HepG2 (cell line): ENCODE results near the gene MCC. TPM values are rescaled to one million over a fixed set of nuclear protein-coding genes. Genes with fewer than 3 reads are reported as not detected.

Experiments
- CEBPG ChIP-seq: IDR thresholded peaks from 2 replicates; pipeline ENCODE4 v1.6.1; 2016
- ERF ChIP-seq: IDR thresholded peaks from 2 replicates; pipeline ENCODE4 v1.6.1; 2018; ENCODE audit warnings: missing biosample characterization, missing genetic modification reagents
- FLYWCH1 ChIP-seq: sonication (generic); formaldehyde crosslinking; IDR thresholded peaks from 2 replicates; pipeline ENCODE4 v1.8.1; 2023; ENCODE audit warnings: mild to moderate bottlenecking, missing genetic modification reagents
- GRHL1 ChIP-seq: sonication (generic); formaldehyde crosslinking; conservative IDR thresholded peaks from 2 replicates; pipeline ENCODE4 v1.8.0; 2022; ENCODE audit warnings: missing genetic modification reagents
- HNF1B ChIP-seq: sonication (generic); formaldehyde crosslinking; IDR thresholded peaks from 2 replicates; pipeline ENCODE4 v1.5.1; 2020; ENCODE audit warnings: mild to moderate bottlenecking, moderate library complexity, missing genetic modification reagents
- IRF2 ChIP-seq: IDR thresholded peaks from 2 replicates; pipeline ENCODE4 v1.6.1; 2018; ENCODE audit warnings: missing genetic modification reagents, missing compliant biosample characterization
- KDM4B ChIP-seq: sonication (generic); formaldehyde crosslinking; IDR thresholded peaks from 2 replicates; pipeline ENCODE4 v1.4.0; 2020; ENCODE audit warnings: missing genetic modification reagents
- MIXL1 ChIP-seq: IDR thresholded peaks from 2 replicates; pipeline ENCODE4 v1.6.1; 2016
- NFKBIZ ChIP-seq: IDR thresholded peaks from 2 replicates; pipeline ENCODE4 v1.6.1; 2018; ENCODE audit warnings: missing genetic modification reagents, missing compliant biosample characterization
- NFYB ChIP-seq: sonication (generic); formaldehyde crosslinking; IDR thresholded peaks from 2 replicates; pipeline ENCODE4 v1.4.0; 2020; ENCODE audit warnings: missing genetic modification reagents
- NONO ChIP-seq, 2 experiments: fragments of 450-650 bp in 1 of 2; sonication (generic) in 1 of 2; formaldehyde crosslinking in 1 of 2; IDR thresholded peaks in 1 of 2; conservative IDR thresholded peaks in 1 of 2; 2 replicates each; pipeline versions ENCODE4 v1.6.1 to v1.8.0; 2017 to 2022; ENCODE audit warnings: mild to moderate bottlenecking in 1 of 2, missing genetic modification reagents in 1 of 2, moderate library complexity in 1 of 2
- POLR2G ChIP-seq: fragments of 200-400 bp; formaldehyde crosslinking; IDR thresholded peaks from 2 replicates; pipeline ENCODE4 v1.6.1; 2018; ENCODE audit warnings: mild to moderate bottlenecking, low read depth, low read length, moderate library complexity
- YY1 ChIP-seq: IDR thresholded peaks from 2 replicates; pipeline ENCODE4 v1.6.1; 2011; ENCODE audit warnings: low read length, low read depth, moderate library complexity, mild to moderate bottlenecking; ENCODE audit not compliant: insufficient read depth, insufficient replicate concordance
- ZNF121 ChIP-seq: sonication (generic); formaldehyde crosslinking; IDR thresholded peaks from 2 replicates; pipeline ENCODE4 v1.5.0; 2020; ENCODE audit warnings: mild to moderate bottlenecking, missing genetic modification reagents
- ZNF407 ChIP-seq: sonication (generic); formaldehyde crosslinking; IDR thresholded peaks from one replicate; pipeline ENCODE4 v1.5.1; 2020; ENCODE audit warnings: mild to moderate bottlenecking, missing genetic modification reagents; ENCODE audit errors: not compliant biosample characterization
- ZNF430 ChIP-seq: sonication (generic); formaldehyde crosslinking; IDR thresholded peaks from 2 replicates; pipeline ENCODE4 v1.9.0; 2021; ENCODE audit warnings: mild to moderate bottlenecking, missing genetic modification reagents
- ZNF558 ChIP-seq: sonication (generic); formaldehyde crosslinking; IDR thresholded peaks from 2 replicates; pipeline ENCODE4 v1.9.0; 2022; ENCODE audit warnings: mild to moderate bottlenecking, missing genetic modification reagents, borderline replicate concordance
- ZSCAN21 ChIP-seq: sonication (generic); formaldehyde crosslinking; IDR thresholded peaks from 2 replicates; pipeline ENCODE4 v1.8.0; 2022; ENCODE audit warnings: mild to moderate bottlenecking, missing genetic modification reagents, moderate library complexity, borderline replicate concordance
- polyA plus RNA-seq, 8 experiments: library from polyadenylated mRNA; depleted of rRNA in 3 of 8; stranded (reverse) in 7 of 8; unstranded in 1 of 8; fragments of >200 nt; fragmentation: Illumina TruSeq in 4 of 8; extraction: Trizol in 4 of 8; gene quantifications; 2 replicates each; pipeline versions ENCODE4 v1.2.1 to v1.2.3, GENCODE V29; 2011 to 2016; ENCODE audit warnings: low read depth in 4 of 8, missing spikeins in 1 of 8, mixed read lengths in 1 of 8; ENCODE audit not compliant: insufficient read depth in 1 of 8
- total RNA-seq, 5 experiments: library from RNA; depleted of rRNA; stranded (reverse); fragments of >200 nt; fragmentation: Illumina TruSeq; extraction: Trizol; gene quantifications; 2 replicates each; pipeline ENCODE4 v1.2.3, GENCODE V29; 2016; ENCODE audit warnings: low read depth in 1 of 5

MCC gene
- total and polyA plus RNA-seq, 2 of the 13 experiments (the other 11 are each of a cell fraction or from before 2014, with no cell fraction given): 0.55 to 2.4 TPM

- TF ChIP-seq ERF (CRISPR knock-in tag) (peak; percentile 70), ZNF407 (CRISPR knock-in tag) (peak; percentile 80), ZSCAN21 (CRISPR knock-in tag) (no peak), ZNF121 (CRISPR knock-in tag) (no peak), NFYB (CRISPR knock-in tag) (peak; percentile 96), NFKBIZ (CRISPR knock-in tag) (no peak), POLR2G (peak; percentile 82), IRF2 (peak; percentile 75; the same call in 1 of the 2 replicates), FLYWCH1 (CRISPR knock-in tag) (no peak), ZNF558 (CRISPR knock-in tag) (0 out of 2 replicates have a peak, but pooled peaks have one; percentile 69), KDM4B (no peak), NONO (IDR thresholded peaks at IDR 0.05) (no peak), NONO (CRISPR knock-in tag; conservative IDR thresholded peaks at IDR 0.05) (peak; percentile 53; the same call in 1 of the 2 replicates), GRHL1 (CRISPR knock-in tag) (no peak), CEBPG (CRISPR knock-in tag) (no peak), ZNF430 (CRISPR knock-in tag) (peak; percentile 83), MIXL1 (peak; percentile 31; the same call in 1 of the 2 replicates), HNF1B (CRISPR knock-in tag) (peak; percentile 14), YY1 (peak; percentile 7)
Observed at GRCh38 chr5:112976432-112977309, 511.6 kb downstream of the MCC start, which contains the start of gene DCP2 (continued).
